HEK293 (cell line): ENCODE data around the gene TBPL1.
A peak's percentile ranks its signal among the peaks of the same experiment; 100 is the strongest.

Source experiments
- GLI4 ChIP-seq: fragments of 450-650 bp; formaldehyde crosslinking; IDR thresholded peaks from 2 replicates; pipeline ENCODE4 v1.5.1; 2016; ENCODE audit warnings: missing biosample characterization, missing genetic modification characterization
- GLIS2 ChIP-seq: fragments of 450-650 bp; formaldehyde crosslinking; IDR thresholded peaks from 2 replicates; pipeline ENCODE4 v1.5.1; 2016; ENCODE audit warnings: missing biosample characterization, missing genetic modification characterization
- KLF8 ChIP-seq: fragments of 450-650 bp; formaldehyde crosslinking; IDR thresholded peaks from 2 replicates; pipeline ENCODE4 v1.5.1; 2016; ENCODE audit warnings: missing biosample characterization, missing genetic modification characterization
- ZFHX2 ChIP-seq: fragments of 450-650 bp; formaldehyde crosslinking; conservative IDR thresholded peaks from 2 replicates; pipeline ENCODE4 v1.5.1; 2016; ENCODE audit warnings: missing biosample characterization, missing genetic modification characterization
- ZFP37 ChIP-seq: fragments of 450-650 bp; formaldehyde crosslinking; IDR thresholded peaks from 2 replicates; pipeline ENCODE4 v1.5.1; 2016; ENCODE audit warnings: missing biosample characterization, missing genetic modification characterization
- ZNF2 ChIP-seq: fragments of 450-650 bp; formaldehyde crosslinking; IDR thresholded peaks from 2 replicates; pipeline ENCODE4 v1.5.1; 2016; ENCODE audit warnings: missing biosample characterization, missing genetic modification characterization
- ZNF24 ChIP-seq: fragments of 450-650 bp; formaldehyde crosslinking; IDR thresholded peaks from 2 replicates; pipeline ENCODE4 v1.5.1; 2016; ENCODE audit warnings: missing biosample characterization, missing genetic modification characterization
- ZNF274 ChIP-seq, 2 experiments: fragments of 200-500 bp in 1 of 2; fragments of 450-650 bp in 1 of 2; sonication (Bioruptor generic) in 1 of 2; formaldehyde crosslinking in 1 of 2; IDR thresholded peaks; 2 replicates each; pipeline versions ENCODE4 v1.5.1 to v1.6.1; 2014 to 2016; ENCODE audit warnings: borderline replicate concordance in 1 of 2, inconsistent platforms in 1 of 2, low read length in 1 of 2, missing biosample characterization in 1 of 2, missing genetic modification characterization in 1 of 2
- ZNF302 ChIP-seq: fragments of 450-650 bp; formaldehyde crosslinking; IDR thresholded peaks from 2 replicates; pipeline ENCODE4 v1.5.1; 2016; ENCODE audit warnings: missing biosample characterization, missing genetic modification characterization, low read depth
- ZNF514 ChIP-seq: fragments of 450-650 bp; formaldehyde crosslinking; IDR thresholded peaks from 2 replicates; pipeline ENCODE4 v1.5.1; 2016; ENCODE audit warnings: missing biosample characterization, missing genetic modification characterization
- ZNF629 ChIP-seq: fragments of 450-650 bp; formaldehyde crosslinking; IDR thresholded peaks from 2 replicates; pipeline ENCODE4 v1.5.1; 2017; ENCODE audit warnings: missing biosample characterization, missing genetic modification characterization
- ZNF701 ChIP-seq: fragments of 450-650 bp; formaldehyde crosslinking; IDR thresholded peaks from 2 replicates; pipeline ENCODE4 v1.5.1; 2016; ENCODE audit warnings: missing biosample characterization, missing genetic modification characterization
- ZNF76 ChIP-seq: fragments of 450-650 bp; formaldehyde crosslinking; IDR thresholded peaks from 2 replicates; pipeline ENCODE4; 2016; ENCODE audit warnings: low read depth, missing biosample characterization, missing genetic modification characterization, borderline replicate concordance
- ZNF792 ChIP-seq: fragments of 450-650 bp; formaldehyde crosslinking; IDR thresholded peaks from 2 replicates; pipeline ENCODE4 v1.5.1; 2016; ENCODE audit warnings: missing biosample characterization, missing genetic modification characterization
- ZNF837 ChIP-seq: fragments of 450-650 bp; formaldehyde crosslinking; IDR thresholded peaks from 2 replicates; pipeline ENCODE4 v1.5.1; 2016; ENCODE audit warnings: missing biosample characterization, missing genetic modification characterization
- ZSCAN16 ChIP-seq: fragments of 450-650 bp; formaldehyde crosslinking; IDR thresholded peaks from 2 replicates; pipeline ENCODE4 v1.5.1; 2016; ENCODE audit warnings: missing biosample characterization, missing genetic modification characterization
- TF ChIP-seq, protein P1 (sequence below): fragments of 450-650 bp; formaldehyde crosslinking; IDR thresholded peaks from 2 replicates; pipeline ENCODE4 v1.5.1; 2016; ENCODE audit warnings: missing biosample characterization, missing genetic modification characterization
- TF ChIP-seq, protein P2 (sequence below): fragments of 450-650 bp; formaldehyde crosslinking; IDR thresholded peaks from 2 replicates; pipeline ENCODE4 v1.5.1; 2016; ENCODE audit warnings: missing biosample characterization, missing genetic modification characterization
- TF ChIP-seq, protein P3 (sequence below): fragments of 450-650 bp; formaldehyde crosslinking; IDR thresholded peaks from 2 replicates; pipeline ENCODE4 v1.5.1; 2016; ENCODE audit warnings: missing biosample characterization, missing genetic modification characterization
- TF ChIP-seq, protein P4 (sequence below): fragments of 450-650 bp; IDR thresholded peaks from 2 replicates; pipeline ENCODE4 v1.5.1; 2018; ENCODE audit warnings: missing biosample characterization, mild to moderate bottlenecking, missing genetic modification characterization
- TF ChIP-seq, protein P5 (sequence below): fragments of 450-650 bp; formaldehyde crosslinking; IDR thresholded peaks from 2 replicates; pipeline ENCODE4 v1.5.1; 2016; ENCODE audit warnings: missing biosample characterization, missing genetic modification characterization, low read depth
- TF ChIP-seq, protein P6 (sequence below): fragments of 450-650 bp; formaldehyde crosslinking; optimal IDR thresholded peaks from 2 replicates; pipeline ENCODE3; 2016; ENCODE audit warnings: missing biosample characterization, mild to moderate bottlenecking, missing genetic modification characterization
- TF ChIP-seq, protein P7 (sequence below): fragments of 450-650 bp; formaldehyde crosslinking; IDR thresholded peaks from 2 replicates; pipeline ENCODE4 v1.5.1; 2016; ENCODE audit warnings: missing biosample characterization, missing genetic modification characterization

TBPL1 gene

DNA sequence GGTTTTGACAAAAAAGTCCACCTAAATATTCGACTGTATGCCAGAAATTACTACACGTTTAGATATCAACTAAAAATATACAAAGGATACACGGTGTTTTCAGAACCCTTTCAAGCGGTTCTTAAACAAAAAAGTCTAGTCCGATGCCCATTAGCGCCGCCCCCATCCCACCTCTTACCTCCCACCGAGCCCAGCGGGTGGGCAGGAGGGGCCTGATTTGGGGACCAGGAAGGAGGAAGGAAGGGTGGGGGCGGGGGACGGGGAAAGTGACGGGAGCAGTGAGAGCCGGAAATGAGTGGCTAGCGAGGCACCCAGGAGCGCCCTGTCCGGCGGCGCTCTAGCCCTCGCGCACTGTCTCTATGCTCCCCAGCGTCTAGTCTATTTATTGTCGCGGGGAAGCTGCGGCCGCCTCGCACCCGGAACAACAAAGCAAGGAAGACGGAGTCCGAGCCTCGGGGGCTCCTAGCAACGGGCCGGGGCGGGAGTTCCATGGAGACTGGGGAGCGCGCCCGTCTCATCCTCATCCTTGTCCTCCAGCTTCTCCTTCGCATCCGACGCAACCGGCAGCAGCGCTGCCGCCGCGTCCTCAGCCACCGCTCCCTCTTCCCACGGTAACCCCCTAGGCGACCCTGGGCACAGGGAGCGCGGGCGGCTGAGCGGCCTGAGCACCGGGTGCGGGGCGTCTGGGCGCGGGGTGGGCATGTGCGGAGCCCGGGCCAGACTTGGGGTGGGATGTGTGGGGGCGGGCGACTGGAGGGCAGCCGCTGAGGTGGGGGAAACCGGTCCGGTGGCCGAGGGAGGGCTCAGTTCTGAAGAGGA, at the start of gene TBPL1 (continued):
- TF ChIP-seq, protein P1, sequence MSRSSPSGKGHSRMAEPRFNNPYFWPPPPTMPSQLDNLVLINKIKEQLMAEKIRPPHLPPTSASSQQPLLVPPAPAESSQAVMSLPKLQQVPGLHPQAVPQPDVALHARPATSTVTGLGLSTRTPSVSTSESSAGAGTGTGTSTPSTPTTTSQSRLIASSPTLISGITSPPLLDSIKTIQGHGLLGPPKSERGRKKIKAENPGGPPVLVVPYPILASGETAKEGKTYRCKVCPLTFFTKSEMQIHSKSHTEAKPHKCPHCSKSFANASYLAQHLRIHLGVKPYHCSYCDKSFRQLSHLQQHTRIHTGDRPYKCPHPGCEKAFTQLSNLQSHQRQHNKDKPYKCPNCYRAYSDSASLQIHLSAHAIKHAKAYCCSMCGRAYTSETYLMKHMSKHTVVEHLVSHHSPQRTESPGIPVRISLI (tag by site-specific recombination) = no peak
- TF ChIP-seq ZNF792 (no peak), ZNF302 (tag by site-specific recombination) (0 out of 2 replicates have a peak, but pooled peaks have one; percentile 9), ZSCAN16 (no peak), ZNF24 (tag by site-specific recombination) (peak; percentile 86; the same call in 1 of the 2 replicates), ZNF274 (IDR thresholded peaks at IDR 0.05; ENCODE audit: low read length) (no peak), ZNF274 (tag by site-specific recombination; IDR thresholded peaks at IDR 0.05; ENCODE audit: borderline replicate concordance) (no peak), ZNF701 (tag by site-specific recombination) (no peak), GLIS2 (peak; percentile 90), ZNF514 (tag by site-specific recombination) (no peak), ZNF2 (tag by site-specific recombination) (no peak; the same call in 1 of the 2 replicates), ZNF629 (tag by site-specific recombination) (peak; percentile 85), GLI4 (tag by site-specific recombination) (peak; percentile 18; the same call in 1 of the 2 replicates), ZNF76 (tag by site-specific recombination) (peak; percentile 79; the same call in 1 of the 2 replicates), ZFHX2 (tag by site-specific recombination) (peak; percentile 84), KLF8 (peak; percentile 97), ZFP37 (tag by site-specific recombination) (0 out of 2 replicates have a peak, but pooled peaks have one; percentile 54), ZNF837 (tag by site-specific recombination) (no peak)
- TF ChIP-seq, protein P2, sequence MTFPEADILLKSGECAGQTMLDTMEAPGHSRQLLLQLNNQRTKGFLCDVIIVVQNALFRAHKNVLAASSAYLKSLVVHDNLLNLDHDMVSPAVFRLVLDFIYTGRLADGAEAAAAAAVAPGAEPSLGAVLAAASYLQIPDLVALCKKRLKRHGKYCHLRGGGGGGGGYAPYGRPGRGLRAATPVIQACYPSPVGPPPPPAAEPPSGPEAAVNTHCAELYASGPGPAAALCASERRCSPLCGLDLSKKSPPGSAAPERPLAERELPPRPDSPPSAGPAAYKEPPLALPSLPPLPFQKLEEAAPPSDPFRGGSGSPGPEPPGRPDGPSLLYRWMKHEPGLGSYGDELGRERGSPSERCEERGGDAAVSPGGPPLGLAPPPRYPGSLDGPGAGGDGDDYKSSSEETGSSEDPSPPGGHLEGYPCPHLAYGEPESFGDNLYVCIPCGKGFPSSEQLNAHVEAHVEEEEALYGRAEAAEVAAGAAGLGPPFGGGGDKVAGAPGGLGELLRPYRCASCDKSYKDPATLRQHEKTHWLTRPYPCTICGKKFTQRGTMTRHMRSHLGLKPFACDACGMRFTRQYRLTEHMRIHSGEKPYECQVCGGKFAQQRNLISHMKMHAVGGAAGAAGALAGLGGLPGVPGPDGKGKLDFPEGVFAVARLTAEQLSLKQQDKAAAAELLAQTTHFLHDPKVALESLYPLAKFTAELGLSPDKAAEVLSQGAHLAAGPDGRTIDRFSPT (tag by site-specific recombination) = peak; percentile 90
- TF ChIP-seq, protein P3, sequence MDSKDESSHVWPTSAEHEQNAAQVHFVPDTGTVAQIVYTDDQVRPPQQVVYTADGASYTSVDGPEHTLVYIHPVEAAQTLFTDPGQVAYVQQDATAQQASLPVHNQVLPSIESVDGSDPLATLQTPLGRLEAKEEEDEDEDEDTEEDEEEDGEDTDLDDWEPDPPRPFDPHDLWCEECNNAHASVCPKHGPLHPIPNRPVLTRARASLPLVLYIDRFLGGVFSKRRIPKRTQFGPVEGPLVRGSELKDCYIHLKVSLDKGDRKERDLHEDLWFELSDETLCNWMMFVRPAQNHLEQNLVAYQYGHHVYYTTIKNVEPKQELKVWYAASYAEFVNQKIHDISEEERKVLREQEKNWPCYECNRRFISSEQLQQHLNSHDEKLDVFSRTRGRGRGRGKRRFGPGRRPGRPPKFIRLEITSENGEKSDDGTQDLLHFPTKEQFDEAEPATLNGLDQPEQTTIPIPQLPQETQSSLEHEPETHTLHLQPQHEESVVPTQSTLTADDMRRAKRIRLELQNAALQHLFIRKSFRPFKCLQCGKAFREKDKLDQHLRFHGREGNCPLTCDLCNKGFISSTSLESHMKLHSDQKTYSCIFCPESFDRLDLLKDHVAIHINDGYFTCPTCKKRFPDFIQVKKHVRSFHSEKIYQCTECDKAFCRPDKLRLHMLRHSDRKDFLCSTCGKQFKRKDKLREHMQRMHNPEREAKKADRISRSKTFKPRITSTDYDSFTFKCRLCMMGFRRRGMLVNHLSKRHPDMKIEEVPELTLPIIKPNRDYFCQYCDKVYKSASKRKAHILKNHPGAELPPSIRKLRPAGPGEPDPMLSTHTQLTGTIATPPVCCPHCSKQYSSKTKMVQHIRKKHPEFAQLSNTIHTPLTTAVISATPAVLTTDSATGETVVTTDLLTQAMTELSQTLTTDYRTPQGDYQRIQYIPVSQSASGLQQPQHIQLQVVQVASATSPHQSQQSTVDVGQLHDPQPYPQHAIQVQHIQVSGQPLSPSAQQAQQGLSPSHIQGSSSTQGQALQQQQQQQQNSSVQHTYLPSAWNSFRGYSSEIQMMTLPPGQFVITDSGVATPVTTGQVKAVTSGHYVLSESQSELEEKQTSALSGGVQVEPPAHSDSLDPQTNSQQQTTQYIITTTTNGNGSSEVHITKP (tag by site-specific recombination) = peak; percentile 86
- TF ChIP-seq, protein P4, sequence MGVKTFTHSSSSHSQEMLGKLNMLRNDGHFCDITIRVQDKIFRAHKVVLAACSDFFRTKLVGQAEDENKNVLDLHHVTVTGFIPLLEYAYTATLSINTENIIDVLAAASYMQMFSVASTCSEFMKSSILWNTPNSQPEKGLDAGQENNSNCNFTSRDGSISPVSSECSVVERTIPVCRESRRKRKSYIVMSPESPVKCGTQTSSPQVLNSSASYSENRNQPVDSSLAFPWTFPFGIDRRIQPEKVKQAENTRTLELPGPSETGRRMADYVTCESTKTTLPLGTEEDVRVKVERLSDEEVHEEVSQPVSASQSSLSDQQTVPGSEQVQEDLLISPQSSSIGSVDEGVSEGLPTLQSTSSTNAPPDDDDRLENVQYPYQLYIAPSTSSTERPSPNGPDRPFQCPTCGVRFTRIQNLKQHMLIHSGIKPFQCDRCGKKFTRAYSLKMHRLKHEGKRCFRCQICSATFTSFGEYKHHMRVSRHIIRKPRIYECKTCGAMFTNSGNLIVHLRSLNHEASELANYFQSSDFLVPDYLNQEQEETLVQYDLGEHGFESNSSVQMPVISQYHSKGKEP (tag by site-specific recombination) = peak; percentile 67
- TF ChIP-seq, protein P5, sequence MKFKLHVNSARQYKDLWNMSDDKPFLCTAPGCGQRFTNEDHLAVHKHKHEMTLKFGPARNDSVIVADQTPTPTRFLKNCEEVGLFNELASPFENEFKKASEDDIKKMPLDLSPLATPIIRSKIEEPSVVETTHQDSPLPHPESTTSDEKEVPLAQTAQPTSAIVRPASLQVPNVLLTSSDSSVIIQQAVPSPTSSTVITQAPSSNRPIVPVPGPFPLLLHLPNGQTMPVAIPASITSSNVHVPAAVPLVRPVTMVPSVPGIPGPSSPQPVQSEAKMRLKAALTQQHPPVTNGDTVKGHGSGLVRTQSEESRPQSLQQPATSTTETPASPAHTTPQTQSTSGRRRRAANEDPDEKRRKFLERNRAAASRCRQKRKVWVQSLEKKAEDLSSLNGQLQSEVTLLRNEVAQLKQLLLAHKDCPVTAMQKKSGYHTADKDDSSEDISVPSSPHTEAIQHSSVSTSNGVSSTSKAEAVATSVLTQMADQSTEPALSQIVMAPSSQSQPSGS (tag by site-specific recombination) = no peak
- TF ChIP-seq, protein P6, sequence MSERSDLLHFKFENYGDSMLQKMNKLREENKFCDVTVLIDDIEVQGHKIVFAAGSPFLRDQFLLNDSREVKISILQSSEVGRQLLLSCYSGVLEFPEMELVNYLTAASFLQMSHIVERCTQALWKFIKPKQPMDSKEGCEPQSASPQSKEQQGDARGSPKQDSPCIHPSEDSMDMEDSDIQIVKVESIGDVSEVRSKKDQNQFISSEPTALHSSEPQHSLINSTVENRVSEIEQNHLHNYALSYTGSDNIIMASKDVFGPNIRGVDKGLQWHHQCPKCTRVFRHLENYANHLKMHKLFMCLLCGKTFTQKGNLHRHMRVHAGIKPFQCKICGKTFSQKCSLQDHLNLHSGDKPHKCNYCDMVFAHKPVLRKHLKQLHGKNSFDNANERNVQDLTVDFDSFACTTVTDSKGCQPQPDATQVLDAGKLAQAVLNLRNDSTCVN = peak; percentile 75
- TF ChIP-seq, protein P7, sequence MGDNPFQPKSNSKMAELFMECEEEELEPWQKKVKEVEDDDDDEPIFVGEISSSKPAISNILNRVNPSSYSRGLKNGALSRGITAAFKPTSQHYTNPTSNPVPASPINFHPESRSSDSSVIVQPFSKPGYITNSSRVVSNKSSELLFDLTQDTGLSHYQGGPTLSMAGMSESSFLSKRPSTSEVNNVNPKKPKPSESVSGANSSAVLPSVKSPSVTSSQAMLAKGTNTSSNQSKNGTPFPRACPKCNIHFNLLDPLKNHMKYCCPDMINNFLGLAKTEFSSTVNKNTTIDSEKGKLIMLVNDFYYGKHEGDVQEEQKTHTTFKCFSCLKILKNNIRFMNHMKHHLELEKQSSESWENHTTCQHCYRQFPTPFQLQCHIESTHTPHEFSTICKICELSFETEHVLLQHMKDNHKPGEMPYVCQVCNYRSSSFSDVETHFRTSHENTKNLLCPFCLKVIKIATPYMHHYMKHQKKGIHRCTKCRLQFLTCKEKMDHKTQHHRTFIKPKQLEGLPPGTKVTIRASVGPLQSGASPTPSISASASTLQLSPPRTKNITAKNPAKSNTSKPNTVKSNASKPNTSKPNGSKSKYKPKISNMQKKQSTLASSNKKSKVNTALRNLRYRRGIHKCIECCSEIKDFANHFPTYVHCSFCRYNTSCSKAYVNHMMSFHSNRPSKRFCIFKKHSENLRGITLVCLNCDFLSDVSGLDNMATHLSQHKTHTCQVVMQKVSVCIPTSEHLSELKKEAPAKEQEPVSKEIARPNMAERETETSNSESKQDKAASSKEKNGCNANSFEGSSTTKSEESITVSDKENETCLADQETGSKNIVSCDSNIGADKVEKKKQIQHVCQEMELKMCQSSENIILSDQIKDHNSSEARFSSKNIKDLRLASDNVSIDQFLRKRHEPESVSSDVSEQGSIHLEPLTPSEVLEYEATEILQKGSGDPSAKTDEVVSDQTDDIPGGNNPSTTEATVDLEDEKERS = no peak
